Stomach (tissue), 9 donors: ENCODE measurements around the gene SLC4A2. TPM values are rescaled to one million over a fixed set of nuclear protein-coding genes. Genes with fewer than 3 reads are reported as not detected.

Experiments
- DNase-seq, 2 donors: peaks; one replicate each; pipeline versions ENCODE4 v3.0.0 to v3.0.0-alpha.2; 2013 to 2019
- H3K27ac ChIP-seq, 5 donors: fragments of 200-600 bp in 4 of 5; sonication (generic) in 4 of 5; one replicate each; pipeline ENCODE4 v1.5.1; 2013 to 2019; ENCODE audit warnings: mild to moderate bottlenecking in 1 of 5, moderate library complexity in 1 of 5
- H3K27me3 ChIP-seq, 3 donors: fragments of 200-600 bp; sonication (generic); one replicate each; pipeline ENCODE4 v1.5.1; 2017 to 2019; ENCODE audit warnings: mixed run types in 1 of 3
- H3K36me3 ChIP-seq, 4 donors: fragments of 200-600 bp; sonication (generic); 1 replicate in 3 of 4; 2 replicates in 1 of 4; pipeline ENCODE4 v1.5.1; 2016 to 2019
- H3K4me1 ChIP-seq, 4 donors: fragments of 200-600 bp; sonication (generic); one replicate each; pipeline ENCODE4 v1.5.1; 2016 to 2019
- H3K4me3 ChIP-seq, 4 donors: fragments of 200-600 bp; sonication (generic) in 3 of 4; one replicate each; pipeline ENCODE4 v1.5.1; 2016 to 2019; ENCODE audit warnings: mild to moderate bottlenecking in 1 of 4
- H3K9me3 ChIP-seq, 4 donors: fragments of 200-600 bp; sonication (generic); one replicate each; pipeline ENCODE4 v1.5.1; 2016 to 2019
- CTCF ChIP-seq, 7 experiments: fragments of 450-650 bp in 4 of 7; fragments of 200-600 bp in 3 of 7; sonication (generic) in 3 of 7; IDR thresholded peaks; one replicate each; pipeline ENCODE4 v1.5.1; 2016 to 2019; ENCODE audit warnings: antibody characterized with exemption in 7 of 7, control low read depth in 2 of 7, mild to moderate bottlenecking in 1 of 7
- EP300 ChIP-seq: sonication (generic); formaldehyde crosslinking; IDR thresholded peaks from one replicate; pipeline ENCODE4 v1.6.1; 2017; ENCODE audit warnings: antibody characterized with exemption
- POLR2A ChIP-seq, 4 donors: fragments of 450-650 bp; IDR thresholded peaks; one replicate each; pipeline ENCODE4 v1.6.1; 2016; ENCODE audit warnings: antibody characterized with exemption in 4 of 4, control low read depth in 2 of 4, mild to moderate bottlenecking in 1 of 4, moderate library complexity in 1 of 4
- POLR2AphosphoS5 ChIP-seq, 3 donors: sonication (generic); formaldehyde crosslinking; IDR thresholded peaks; one replicate each; pipeline ENCODE4 v1.6.1; 2016; ENCODE audit warnings: antibody characterized with exemption in 3 of 3
- WGBS, 5 donors: extraction: QIAGEN DNeasy Blood & Tissue Kit in 3 of 5; methylation state at CpG; one replicate each; pipeline versions ENCODE4 v1.1.5 to v1.1.7; 2013 to 2018; 5-methylcytosine and 5-hydroxymethylcytosine counted together
- intact Hi-C: fragments of 100-400 bp; cut with DNase I; formaldehyde crosslinking; loops from one replicate; pipeline ENCODE4 v1.15.1; 2023; ENCODE audit warnings: low total_unique reads
- polyA plus RNA-seq, 3 donors: library from polyadenylated mRNA; stranded (reverse); fragments of 200-250 nt; gene quantifications; one replicate each; pipeline ENCODE4 v1.2.3, GENCODE V29; 2013
- total RNA-seq, 5 donors: library from RNA; depleted of rRNA; stranded (reverse); fragments of >200 nt; gene quantifications; one replicate each; pipeline versions ENCODE4 v1.1.0 to v1.2.3, GENCODE V29; 2014 to 2016
- donor health status: healthy with polysubstance abuse.
- donor health status: Bipolar disorder and iron deficiency.
- donor health status: healthy.

SLC4A2 gene
- total and polyA plus RNA-seq, 8 donors = 65.9 to 296 (median 126) TPM

GRCh38 chr7:151053751-151054150 is 5.6 kb upstream of the SLC4A2 start:
- intact Hi-C loops = no loop called here
- peaks cover 0 to 23% (median 12%) of the 10 kb centered on the region in 4 donors for H3K36me3 ChIP-seq
- H3K27me3 ChIP-seq = peaks cover 0 to 28% (median 11%) of the 10 kb centered on the region in 3 donors
- H3K4me3 ChIP-seq = no peak overlapping the region
- H3K9me3 ChIP-seq = no peaks in the 10 kb centered on the region
- peaks cover 13 to 34% (median 31%) of the 10 kb centered on the region in 4 donors for H3K4me1 ChIP-seq
- 88 to 98% (median 90%) methylated on average over 4 to 8 of the region's 8 CpGs for WGBS, 5 donors
- no peak for DNase-seq
- TF ChIP-seq EP300 (no peak), POLR2AphosphoS5 (IDR thresholded peaks at IDR 0.05) (no peak), CTCF (IDR thresholded peaks at IDR 0.05) (no peak), POLR2A (IDR thresholded peaks at IDR 0.05) (no peak)
- no peak overlapping the region for H3K27ac ChIP-seq

GRCh38 chr7:151056283-151056665 is 3.1 kb upstream of the SLC4A2 start:
- H3K27me3 ChIP-seq = peaks cover 0 to 12% (median 0%) of the 10 kb centered on the region in 3 donors
- intact Hi-C loops = no loop called here
- H3K4me3 ChIP-seq = no peak overlapping the region
- H3K4me1 ChIP-seq = peaks cover 30 to 46% (median 40%) of the 10 kb centered on the region in 4 donors
- H3K9me3 ChIP-seq = no peaks in the 10 kb centered on the region
- no peak overlapping the region for H3K27ac ChIP-seq
- no peak for TF ChIP-seq POLR2AphosphoS5 (IDR thresholded peaks at IDR 0.05)
- TF ChIP-seq EP300 = no peak
- no peak for TF ChIP-seq POLR2A (IDR thresholded peaks at IDR 0.05)
- TF ChIP-seq CTCF (IDR thresholded peaks at IDR 0.05) = no peak
- H3K36me3 ChIP-seq = peaks cover 0 to 23% (median 12%) of the 10 kb centered on the region in 4 donors
- DNase-seq = no peak
- 85 to 91% (median 86%) methylated on average over 6 of the region's 6 CpGs for WGBS, 5 donors

GRCh38 chr7:151056666-151057505 is 2.5 kb upstream of the SLC4A2 start:
- TF ChIP-seq CTCF (IDR thresholded peaks at IDR 0.05) (peak in 2 of 7 experiments; percentile 14 to 21), POLR2A (IDR thresholded peaks at IDR 0.05) (no peak)
- Histone ChIP-seq H3K4me1 (peaks cover 36 to 47% (median 41%) of the 10 kb centered on the region in 4 donors), H3K27ac (peak overlapping the region in 1 of 5 donors; percentile 91), H3K9me3 (no peaks in the 10 kb centered on the region), H3K27me3 (peaks cover 0 to 6% (median 0%) of the 10 kb centered on the region in 3 donors), H3K4me3 (peak overlapping the region; percentile 69 to 94 (median 82)), H3K36me3 (peaks cover 0 to 23% (median 12%) of the 10 kb centered on the region in 4 donors)
- intact Hi-C loops = no loop called here
- peak; percentile 45 to 64 for DNase-seq
- 22 to 27% (median 25%) methylated on average over 26 to 29 of the region's 29 CpGs for WGBS, 5 donors

- no peak for DNase-seq
- intact Hi-C loops = no loop called here
- WGBS, 5 donors = 0 to 1% (median 0%) methylated on average over 26 to 30 of the region's 30 CpGs
- TF ChIP-seq POLR2AphosphoS5 (IDR thresholded peaks at IDR 0.05) (no peak), CTCF (IDR thresholded peaks at IDR 0.05) (no peak), EP300 (no peak), POLR2A (IDR thresholded peaks at IDR 0.05) (no peak)
- H3K27me3 ChIP-seq = no peaks in the 10 kb centered on the region
- H3K36me3 ChIP-seq = peaks cover 4 to 24% (median 12%) of the 10 kb centered on the region in 4 donors
- peak within 1 kb of the TSS; percentile 69 to 94 (median 82) for H3K4me3 ChIP-seq
- H3K27ac ChIP-seq = peak within 1 kb of the TSS; percentile 91 to 97 (median 96)
- no peaks in the 10 kb centered on the region for H3K9me3 ChIP-seq
- peaks cover 42 to 53% (median 48%) of the 10 kb centered on the region in 4 donors for H3K4me1 ChIP-seq
These were observed 1.8 kb upstream of the SLC4A2 start, which contains the start of gene CDK5 for GRCh38 chr7:151057506-151057988. Gene CDK5 (minus strand): TSS chr7:151057897. CDS start chr7:151057848, 49 bp downstream.
